SK-N-DZ (cell line): ENCODE results near the gene C6orf163. TPM values are rescaled to one million over a fixed set of nuclear protein-coding genes. Genes with fewer than 3 reads are reported as not detected.
"Not testable (repeated sequence)": the region's sequence is repeated elsewhere in the genome, so short reads cannot be mapped to it uniquely, and the experiment has no call there.

Source experiments
- DNase-seq: peaks from one replicate; pipeline ENCODE4 v3.0.0-alpha.2; 2015; ENCODE audit warnings: low spot score
- polyA plus RNA-seq, 2 experiments: library from polyadenylated mRNA; depleted of rRNA; stranded (reverse); fragments of >200 nt; gene quantifications; 2 replicates each; pipeline ENCODE4 v1.2.3, GENCODE V29; 2014

C6orf163 gene
- 3.1 and 5.3 TPM in 2 replicates for polyA plus RNA-seq (2014; cell fraction: cytosol; rRNA removed)
- polyA plus RNA-seq (2014; cell fraction: nucleus; rRNA removed), result 12.9 and 14.5 TPM in 2 replicates

GRCh38 chr6:87344731-87345130, at the start of gene C6orf163:
C6orf163 (plus strand) TSS chr6:87344813; CDS start chr6:87345100, 287 bp downstream.
- no peak for DNase-seq

GRCh38 chr6:87297119-87297518, 47.5 kb upstream of the C6orf163 start:
- DNase-seq, result no peak

- DNase-seq, result not testable (repeated sequence)
Observed at GRCh38 chr6:87301277-87301676, 43.3 kb upstream of the C6orf163 start.

- DNase-seq, result no peak
Observed at GRCh38 chr6:87308970-87309369, 35.6 kb upstream of the C6orf163 start.

- DNase-seq, result no peak
Observed at GRCh38 chr6:87312860-87313259, 31.8 kb upstream of the C6orf163 start.

- peak; percentile 93 for DNase-seq
Observed at GRCh38 chr6:87315071-87315470, 29.5 kb upstream of the C6orf163 start.

GRCh38 chr6:87319271-87319987, 25.2 kb upstream of the C6orf163 start:
- DNase-seq, result peak; percentile 93

- peak; percentile 85 for DNase-seq
Observed at GRCh38 chr6:87322304-87323212, 22.1 kb upstream of the C6orf163 start, which contains the start of gene SMIM8. SMIM8 (plus strand) TSS chr6:87322588; CDS start chr6:87337032, 14,444 bp downstream.

GRCh38 chr6:87323880-87324279, 20.7 kb upstream of the C6orf163 start:
- DNase-seq, result not testable (repeated sequence)

- DNase-seq, result no peak
Observed at GRCh38 chr6:87330961-87331360, 13.7 kb upstream of the C6orf163 start.

GRCh38 chr6:87333033-87333432, 11.6 kb upstream of the C6orf163 start:
- no peak for DNase-seq

GRCh38 chr6:87333591-87334181, 10.9 kb upstream of the C6orf163 start:
- no peak for DNase-seq

GRCh38 chr6:87334683-87335082, 9.9 kb upstream of the C6orf163 start:
- no peak for DNase-seq

GRCh38 chr6:87336367-87336766, 8.2 kb upstream of the C6orf163 start:
- no peak for DNase-seq

GRCh38 chr6:87340230-87340629, 4.4 kb upstream of the C6orf163 start:
- no peak for DNase-seq

GRCh38 chr6:87341158-87341557, 3.5 kb upstream of the C6orf163 start:
- no peak for DNase-seq

GRCh38 chr6:87341899-87342298, 2.7 kb upstream of the C6orf163 start:
- DNase-seq, result no peak

GRCh38 chr6:87342829-87343228, 1.8 kb upstream of the C6orf163 start:
- DNase-seq, result no peak

GRCh38 chr6:87346700-87347099, 2.1 kb downstream of the C6orf163 start:
- no peak for DNase-seq

GRCh38 chr6:87349896-87350295, 5.3 kb downstream of the C6orf163 start:
- no peak for DNase-seq

- DNase-seq, result no peak
Observed at GRCh38 chr6:87350516-87350915, 5.9 kb downstream of the C6orf163 start.

- no peak for DNase-seq
Observed at GRCh38 chr6:87351583-87351982, 7.0 kb downstream of the C6orf163 start.
